ENCODE results near the gene DCAF8.

The DCAF8 gene

GRCh38 chr1:160178731-160179130 is 83.6 kb downstream of the DCAF8 start:
- no peak overlapping the region for H3K27ac ChIP-seq
- TF ChIP-seq ZFX (IDR thresholded peaks at IDR 0.05) (no peak), CTCF (conservative IDR thresholded peaks at IDR 0.05) (no peak)

- H3K27ac ChIP-seq = no peak overlapping the region
- TF ChIP-seq ZFX (IDR thresholded peaks at IDR 0.05) (no peak), CTCF (conservative IDR thresholded peaks at IDR 0.05) (no peak)
Measured at GRCh38 chr1:160177667-160178066, 84.7 kb downstream of the DCAF8 start.

GRCh38 chr1:160177231-160177630 is 85.1 kb downstream of the DCAF8 start:
- TF ChIP-seq CTCF (conservative IDR thresholded peaks at IDR 0.05) (no peak), ZFX (IDR thresholded peaks at IDR 0.05) (no peak)
- H3K27ac ChIP-seq = no peak overlapping the region

- H3K27ac ChIP-seq = no peak overlapping the region
- TF ChIP-seq CTCF (conservative IDR thresholded peaks at IDR 0.05) (no peak), ZFX (IDR thresholded peaks at IDR 0.05) (no peak)
Measured at GRCh38 chr1:160171980-160172379, 90.4 kb downstream of the DCAF8 start.

- TF ChIP-seq ZFX (IDR thresholded peaks at IDR 0.05) (no peak), CTCF (conservative IDR thresholded peaks at IDR 0.05) (no peak)
- H3K27ac ChIP-seq = no peak overlapping the region
Measured at GRCh38 chr1:160171354-160171753, 91.0 kb downstream of the DCAF8 start.

GRCh38 chr1:160169553-160170399 is 92.6 kb downstream of the DCAF8 start:
- TF ChIP-seq ZFX (IDR thresholded peaks at IDR 0.05) (no peak), CTCF (conservative IDR thresholded peaks at IDR 0.05) (no peak)
- no peak overlapping the region for H3K27ac ChIP-seq

GRCh38 chr1:160168609-160169369 is 93.6 kb downstream of the DCAF8 start:
- no peak overlapping the region for H3K27ac ChIP-seq
- no peak for TF ChIP-seq ZFX (IDR thresholded peaks at IDR 0.05)
- no peak for TF ChIP-seq CTCF (conservative IDR thresholded peaks at IDR 0.05)

All from C4-2B (cell line).